NCI-H146 treated with DMSO at 0.1 percent for 48 hours (cell line): ENCODE measurements around the gene CNOT9.
"Not testable (repeated sequence)": the region's sequence is repeated elsewhere in the genome, so short reads cannot be mapped to it uniquely, and the experiment has no call there.

Experiments
- DNase-seq: peaks from one replicate; lab custom pipeline; 2025; ENCODE audit not compliant: unreplicated experiment; lab: John Stamatoyannopoulos, UW

The CNOT9 gene, protein sequence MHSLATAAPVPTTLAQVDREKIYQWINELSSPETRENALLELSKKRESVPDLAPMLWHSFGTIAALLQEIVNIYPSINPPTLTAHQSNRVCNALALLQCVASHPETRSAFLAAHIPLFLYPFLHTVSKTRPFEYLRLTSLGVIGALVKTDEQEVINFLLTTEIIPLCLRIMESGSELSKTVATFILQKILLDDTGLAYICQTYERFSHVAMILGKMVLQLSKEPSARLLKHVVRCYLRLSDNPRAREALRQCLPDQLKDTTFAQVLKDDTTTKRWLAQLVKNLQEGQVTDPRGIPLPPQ

GRCh38 chr2:218568190-218569037 is at the start of gene CNOT9, which contains the start of gene USP37:
TSS of gene CNOT9 (plus strand) at chr2:218568839. CDS start at chr2:218568955, 116 bp downstream.
TSS of gene USP37 (minus strand) at chr2:218568351. CDS start at chr2:218558653, 9,698 bp downstream.
- DNase-seq, result peak; percentile 93

DNA sequence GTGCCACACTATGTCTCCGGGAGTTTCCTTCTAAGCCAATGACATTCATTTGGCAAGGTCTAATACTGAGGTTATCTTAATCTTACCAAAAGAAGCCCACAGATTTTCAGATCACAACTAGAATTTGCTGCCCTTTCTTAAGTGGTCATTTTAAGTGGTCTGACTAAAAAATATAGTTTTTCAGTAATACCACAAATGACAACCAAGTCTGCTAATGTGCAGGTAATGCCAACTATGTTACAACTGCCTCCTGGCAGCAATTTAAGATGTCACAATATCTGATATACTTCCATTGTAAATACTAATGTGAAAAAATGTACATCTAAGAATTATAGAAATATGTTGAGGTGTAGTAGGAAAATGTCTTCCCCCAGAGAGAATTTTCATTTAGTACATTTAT is 49.8 kb upstream of the CNOT9 start:
- no peak for DNase-seq

GRCh38 chr2:218523651-218524050 is 45.0 kb upstream of the CNOT9 start:
- DNase-seq, result no peak

DNA sequence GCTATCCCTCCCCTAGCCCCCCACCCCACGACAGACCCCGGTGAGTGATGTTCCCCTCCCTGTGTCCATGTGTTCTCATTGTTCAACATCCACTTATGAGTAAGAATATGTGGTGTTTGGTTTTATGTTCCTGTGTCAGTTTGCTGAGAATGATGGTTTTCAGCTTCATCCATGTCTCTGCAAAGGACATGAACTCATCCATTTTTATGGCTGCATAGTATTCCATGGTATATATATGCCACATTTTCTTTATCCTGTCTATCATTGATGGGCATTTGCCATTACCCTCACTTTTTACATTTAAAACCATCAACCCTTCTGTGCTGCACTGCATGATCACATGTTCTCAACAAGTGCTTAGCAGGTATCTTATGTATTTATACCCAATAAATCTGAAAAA is 40.2 kb upstream of the CNOT9 start:
- DNase-seq, result not testable (repeated sequence)

GRCh38 chr2:218529990-218530389 is 38.6 kb upstream of the CNOT9 start:
- DNase-seq, result no peak

DNA sequence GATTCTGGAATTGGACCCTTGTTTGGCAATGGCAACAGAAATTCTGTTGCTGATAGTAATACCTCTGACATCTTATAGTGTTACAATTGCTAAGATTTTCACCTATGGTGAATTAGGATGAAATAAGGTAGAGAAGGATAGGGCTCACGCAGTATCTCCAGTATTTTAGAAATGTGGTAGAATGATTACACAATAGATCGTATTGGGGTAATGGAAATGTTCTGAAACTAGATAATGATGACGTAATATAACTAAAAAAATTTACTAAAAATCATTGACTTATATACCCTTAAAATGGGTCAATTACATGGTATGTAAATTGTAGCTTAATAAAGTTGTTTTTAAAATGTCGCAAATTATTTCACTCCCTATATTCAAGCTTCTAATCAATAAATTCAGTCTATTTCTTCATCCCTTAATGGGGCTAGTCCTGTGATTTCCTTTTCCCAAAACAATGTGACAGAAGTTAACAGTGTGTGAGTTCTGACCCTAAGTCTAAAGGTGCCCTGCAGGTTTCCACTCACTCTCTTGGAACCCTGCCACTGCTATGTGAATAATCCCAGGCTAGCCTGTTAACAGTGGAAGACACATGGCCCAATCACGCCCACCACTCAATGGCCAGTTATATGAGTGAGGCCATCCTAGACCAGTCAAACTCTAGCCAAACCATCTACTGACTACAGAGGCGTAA is 31.7 kb upstream of the CNOT9 start:
- DNase-seq, result no peak

DNA sequence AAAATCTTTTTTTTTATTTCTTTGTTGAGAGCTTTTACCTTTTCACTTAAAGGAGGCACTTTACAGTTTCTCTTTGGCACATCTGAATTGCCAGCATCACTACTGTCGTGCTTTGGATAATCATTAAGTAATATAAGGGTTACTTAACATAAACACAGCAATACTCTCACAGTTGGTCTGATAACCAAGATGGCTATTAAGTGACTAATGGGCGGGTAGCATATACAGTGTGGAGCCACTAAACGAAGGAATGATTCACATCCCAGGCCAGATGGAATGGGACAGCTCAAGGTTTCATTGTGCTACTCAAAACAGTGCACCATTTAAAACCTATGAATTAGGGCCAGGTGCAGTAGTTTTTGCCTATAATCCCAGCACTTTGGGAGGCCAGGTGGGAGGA is 28.6 kb upstream of the CNOT9 start:
- no peak for DNase-seq

DNA sequence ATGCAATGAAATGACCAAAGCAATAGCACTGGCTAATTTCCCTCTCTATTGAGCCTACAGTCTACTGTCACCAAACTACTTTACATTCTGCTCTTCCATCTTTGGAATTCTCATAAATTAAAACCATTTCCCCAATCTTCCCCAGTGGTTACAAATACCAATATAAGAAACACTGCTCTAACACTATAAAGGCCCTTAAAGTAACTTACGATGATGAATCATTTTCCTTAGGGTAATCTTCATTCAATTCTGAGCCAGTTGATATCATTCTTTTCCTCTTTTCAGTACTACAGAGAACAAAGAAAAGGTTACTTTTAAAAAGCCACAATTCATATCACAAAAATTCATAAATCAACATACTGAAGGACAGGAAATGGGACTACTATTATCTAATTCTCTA is 22.6 kb upstream of the CNOT9 start:
- DNase-seq, result no peak

- DNase-seq, result no peak
Observed at GRCh38 chr2:218547511-218547910, 21.1 kb upstream of the CNOT9 start.

- DNase-seq, result no peak
Observed at GRCh38 chr2:218547978-218548377, 20.7 kb upstream of the CNOT9 start.

DNA sequence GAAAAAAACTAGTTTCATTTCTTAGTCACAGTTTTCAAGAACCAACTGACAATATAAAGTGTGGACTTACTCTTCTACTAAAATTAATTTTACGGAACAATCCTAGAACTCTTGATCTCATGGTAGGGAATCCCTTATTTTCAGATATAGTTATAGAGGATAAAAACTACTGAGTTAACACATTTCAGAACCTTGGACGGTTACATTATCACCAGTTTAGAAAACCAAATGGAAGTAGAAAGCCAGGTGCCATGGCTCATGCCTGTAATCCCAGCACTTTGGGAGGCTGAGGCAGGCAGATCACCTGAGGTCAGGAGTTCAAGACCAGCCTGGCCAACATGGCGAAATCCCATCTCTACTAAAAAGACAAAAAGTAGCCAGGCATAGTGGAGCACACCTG is 14.4 kb upstream of the CNOT9 start:
- DNase-seq, result not testable (repeated sequence)

DNA sequence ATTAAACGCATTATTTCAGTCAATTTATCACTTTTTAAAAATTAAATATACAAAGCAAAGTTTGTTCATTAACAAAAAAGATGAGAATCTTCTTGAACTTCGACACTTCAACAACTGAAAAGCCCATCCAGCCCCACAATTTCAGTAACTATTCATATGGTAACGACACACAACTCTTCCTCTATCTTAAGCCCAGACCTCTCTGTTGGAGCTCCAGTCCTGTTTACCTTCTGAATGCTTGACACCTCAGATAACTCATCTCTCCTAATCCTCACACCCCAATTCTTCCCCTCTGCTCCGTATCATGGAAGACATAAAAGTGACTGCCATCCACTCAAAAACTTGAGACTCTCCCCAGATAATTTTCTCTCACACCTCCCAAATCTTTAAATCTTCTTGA is 13.1 kb upstream of the CNOT9 start:
- no peak for DNase-seq

DNA sequence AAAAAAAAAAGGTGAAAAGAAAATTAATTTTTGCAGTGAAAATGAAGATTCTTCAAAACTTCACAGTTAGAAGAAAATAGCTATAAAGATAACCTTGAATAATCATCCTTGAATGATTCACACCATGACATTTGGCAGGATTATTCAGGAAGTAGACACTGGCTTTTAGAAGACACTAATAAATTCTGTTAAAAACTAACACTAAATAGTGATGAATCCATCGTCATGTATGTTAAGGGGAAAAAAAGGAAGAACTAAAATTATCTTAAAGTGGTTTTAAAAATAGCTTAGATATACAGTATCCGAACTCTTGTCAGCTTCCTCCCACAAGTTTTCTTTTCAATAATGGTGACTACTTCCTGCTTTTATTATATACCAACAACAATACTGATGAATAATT is 10.7 kb upstream of the CNOT9 start:
- no peak for DNase-seq

GRCh38 chr2:218558986-218559385 is 9.7 kb upstream of the CNOT9 start:
- no peak for DNase-seq

GRCh38 chr2:218564056-218564455 is 4.6 kb upstream of the CNOT9 start:
- no peak for DNase-seq

- DNase-seq, result no peak
Observed at GRCh38 chr2:218566296-218566695, 2.3 kb upstream of the CNOT9 start.

DNA sequence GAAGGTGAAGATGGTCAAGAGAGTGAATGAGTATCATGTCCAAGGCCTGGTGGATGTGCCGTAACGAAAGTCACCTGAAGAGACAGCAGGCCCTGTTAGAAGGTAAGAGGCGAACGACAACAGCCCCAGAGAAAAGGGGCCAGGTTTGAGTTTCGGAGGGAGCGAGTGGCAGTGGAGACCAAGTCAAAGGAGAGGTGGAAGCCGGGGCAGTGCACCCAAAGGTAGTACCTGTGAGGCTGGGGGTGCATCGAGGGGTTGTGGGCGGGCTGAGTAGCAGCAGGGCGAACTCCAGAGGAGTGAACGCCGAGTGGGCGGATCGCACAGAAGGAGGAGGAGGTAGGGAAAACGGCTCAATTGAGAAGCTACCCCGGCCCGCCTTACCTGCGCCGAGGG is 846 bp upstream of the CNOT9 start:
- peak; percentile 51 for DNase-seq

DNA sequence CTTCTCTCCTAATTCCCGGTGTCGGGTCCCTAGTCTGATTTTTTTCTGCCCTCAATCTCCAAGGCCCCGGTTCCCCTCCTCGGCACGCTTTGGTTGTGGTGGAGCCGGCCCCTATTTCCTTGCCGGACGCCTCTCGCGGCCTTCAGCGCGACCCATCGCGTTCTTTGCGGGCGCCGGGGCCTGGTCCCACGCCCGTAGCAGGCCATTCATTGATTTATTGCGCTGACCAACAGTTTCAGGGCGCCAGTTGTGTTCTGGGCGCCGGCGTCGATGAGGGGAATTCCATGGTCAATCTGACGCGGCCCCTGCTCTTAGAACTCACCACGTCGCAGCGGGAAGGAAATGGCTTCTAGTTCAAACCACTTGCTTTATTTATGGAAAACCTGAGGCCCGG is 396 bp downstream of the CNOT9 start:
- DNase-seq, result peak; percentile 5

DNA sequence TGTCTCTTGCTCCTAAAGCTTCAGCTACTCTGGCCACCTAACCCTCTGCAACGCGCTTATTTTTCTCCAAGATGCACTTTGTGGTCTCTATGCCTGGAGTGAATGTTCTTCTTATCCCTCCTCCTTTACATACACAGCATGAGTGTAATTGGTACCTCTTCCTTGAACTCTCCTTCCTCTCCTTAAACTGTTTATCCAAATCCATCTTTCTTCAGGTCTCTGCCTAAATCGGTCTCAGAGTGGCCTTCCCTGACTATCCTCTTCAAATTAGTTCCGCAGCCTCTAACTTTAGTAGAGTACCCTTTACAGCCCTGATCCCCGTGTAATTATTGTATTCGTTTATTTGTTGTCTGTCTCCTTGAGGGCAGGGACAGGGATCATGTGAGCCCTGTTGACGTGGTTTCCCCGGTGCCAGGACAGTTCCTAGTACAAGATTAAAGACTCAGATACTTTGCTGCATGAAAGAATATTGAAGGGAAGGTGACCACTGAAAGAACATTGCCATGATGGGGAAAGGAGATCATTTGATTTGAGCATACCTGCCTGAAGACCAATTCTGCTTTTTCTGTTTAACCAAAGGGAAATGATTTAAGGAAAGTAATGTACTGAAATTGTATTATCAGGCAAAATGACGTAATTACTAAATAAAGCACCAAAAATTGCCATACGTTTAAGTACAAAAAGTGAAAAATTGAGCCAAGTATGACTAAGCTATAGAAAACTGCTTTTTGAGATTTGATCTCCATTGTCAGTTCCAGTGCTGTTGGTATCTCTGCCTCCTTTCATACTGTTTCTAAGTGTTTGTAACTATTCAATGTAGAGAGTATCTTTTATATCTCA is 1.2 kb downstream of the CNOT9 start:
- DNase-seq, result peak; percentile 14

GRCh38 chr2:218570850-218571249 is 2.2 kb downstream of the CNOT9 start:
- no peak for DNase-seq

DNA sequence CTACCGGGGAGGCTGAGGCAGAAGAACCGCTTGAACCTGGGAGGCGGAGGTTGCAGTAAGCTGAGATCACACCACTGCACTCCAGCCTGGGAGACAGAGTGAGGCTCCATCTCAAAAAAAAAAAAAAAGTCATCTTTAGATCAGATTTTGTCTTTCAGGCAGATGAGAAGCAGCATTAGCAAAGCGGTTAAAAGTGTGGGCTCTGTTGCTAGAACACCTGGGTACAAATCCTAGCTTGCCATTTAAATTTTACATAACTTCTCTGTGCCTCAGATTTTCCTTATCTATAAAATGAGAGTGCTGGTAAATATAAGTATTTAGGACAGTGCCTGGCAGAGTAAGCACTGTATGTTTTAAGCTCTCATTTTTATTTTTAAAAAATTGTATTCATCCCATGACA is 8.2 kb downstream of the CNOT9 start:
- no peak for DNase-seq
